ENCODE results near the gene GRIA1.
"Not testable (repeated sequence)": the region's sequence is repeated elsewhere in the genome, so short reads cannot be mapped to it uniquely, and the experiment has no call there.

The GRIA1 gene

GRCh38 chr5:153671653-153672346 lies 181.3 kb downstream of the GRIA1 start:
- DNase-seq = no peak

GRCh38 chr5:153672347-153673090 lies 182.0 kb downstream of the GRIA1 start:
- no peak for DNase-seq

- DNase-seq = no peak
Observed at GRCh38 chr5:153674356-153674755, 183.9 kb downstream of the GRIA1 start.

- DNase-seq = no peak
Observed at GRCh38 chr5:153676406-153676805, 185.9 kb downstream of the GRIA1 start.

- no peak for DNase-seq
Observed at GRCh38 chr5:153676821-153677220, 186.4 kb downstream of the GRIA1 start.

GRCh38 chr5:153678617-153679329 lies 188.3 kb downstream of the GRIA1 start:
- DNase-seq = no peak

- no peak for DNase-seq
Observed at GRCh38 chr5:153690236-153690635, 199.8 kb downstream of the GRIA1 start.

GRCh38 chr5:153696256-153696655 lies 205.8 kb downstream of the GRIA1 start:
- no peak for DNase-seq

GRCh38 chr5:153699035-153699434 lies 208.6 kb downstream of the GRIA1 start:
- no peak for DNase-seq

- no peak for DNase-seq
Observed at GRCh38 chr5:153700940-153701339, 210.5 kb downstream of the GRIA1 start.

GRCh38 chr5:153702265-153702664 lies 211.8 kb downstream of the GRIA1 start:
- no peak for DNase-seq

GRCh38 chr5:153704110-153704509 lies 213.6 kb downstream of the GRIA1 start:
- DNase-seq = no peak

- no peak for DNase-seq
Observed at GRCh38 chr5:153707626-153708025, 217.2 kb downstream of the GRIA1 start.

GRCh38 chr5:153711755-153712154 lies 221.3 kb downstream of the GRIA1 start:
- DNase-seq = no peak

GRCh38 chr5:153712946-153713345 lies 222.5 kb downstream of the GRIA1 start:
- no peak for DNase-seq

- DNase-seq = no peak
Observed at GRCh38 chr5:153713943-153714342, 223.5 kb downstream of the GRIA1 start.

- DNase-seq = no peak
Observed at GRCh38 chr5:153714798-153715197, 224.3 kb downstream of the GRIA1 start.

- no peak for DNase-seq
Observed at GRCh38 chr5:153717287-153717686, 226.8 kb downstream of the GRIA1 start.

GRCh38 chr5:153718713-153719112 lies 228.2 kb downstream of the GRIA1 start:
- DNase-seq = no peak

- no peak for DNase-seq
Observed at GRCh38 chr5:153719324-153719723, 228.9 kb downstream of the GRIA1 start.

- not testable (repeated sequence) for DNase-seq
Observed at GRCh38 chr5:153723022-153723610, 232.6 kb downstream of the GRIA1 start.

- DNase-seq = no peak
Observed at GRCh38 chr5:153742060-153742459, 251.6 kb downstream of the GRIA1 start.

GRCh38 chr5:153744751-153745150 lies 254.3 kb downstream of the GRIA1 start:
- DNase-seq = no peak
